Activated T-cell treated with anti-CD3 and anti-CD28 coated beads, Interleukin-2, amount 50 U/mL, for 48 hours (primary cell): ENCODE data around the gene DCAF5.
"Not testable (repeated sequence)": the region's sequence is repeated elsewhere in the genome, so short reads cannot be mapped to it uniquely, and the experiment has no call there.

Experiments used
- DNase-seq, 2 experiments: peaks; one replicate each; pipeline ENCODE4 v3.0.0-alpha.2; 2020

The DCAF5 gene

DNA sequence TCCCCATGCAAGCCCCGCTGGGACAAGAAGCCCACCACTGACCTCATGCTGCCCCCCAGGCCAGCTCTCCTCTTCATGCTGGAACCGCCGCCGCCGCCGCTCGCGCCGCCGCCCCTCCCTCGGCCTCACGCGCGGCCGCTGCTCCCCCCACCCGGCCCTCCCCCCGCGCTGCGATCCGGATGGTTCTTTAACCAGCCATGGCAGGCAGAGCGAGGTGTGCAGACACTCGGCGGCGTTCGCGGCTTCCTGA, at the start of gene DCAF5:
DCAF5 (minus strand) TSS at position 218 of the 250 bp plus-strand sequence; CDS start at position 77, 141 bp downstream.
- DNase-seq: peak; percentile 87 to 92

DNA sequence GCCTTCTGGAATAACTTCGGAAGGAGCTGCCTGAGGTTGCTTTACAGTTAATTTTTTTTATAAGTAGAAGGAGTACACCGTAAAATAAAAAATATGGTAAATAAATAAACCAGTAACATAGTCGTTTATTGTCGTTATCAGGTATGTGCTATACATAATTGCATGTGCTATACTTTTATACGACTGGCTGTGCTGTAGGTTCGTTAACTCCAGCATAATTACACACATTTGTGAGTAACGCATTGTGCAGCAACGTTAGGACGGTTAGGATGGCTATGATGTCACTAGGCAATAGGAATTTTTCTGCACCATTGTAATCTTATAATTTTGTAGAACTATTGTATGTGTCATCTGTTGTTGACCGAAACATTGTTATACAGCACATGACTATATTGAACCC, 46.9 kb upstream of the DCAF5 start:
- DNase-seq: no peak

- DNase-seq: no peak
These were observed 40.8 kb upstream of the DCAF5 start for GRCh38 chr14:69193721-69194120.

- DNase-seq: peak; percentile 82 to 84
These were observed 38.6 kb upstream of the DCAF5 start, which contains the start of gene EXD2 for GRCh38 chr14:69191340-69192111. TSS of gene EXD2 (plus strand) at chr14:69191498. CDS start at chr14:69209471, 17,973 bp downstream.

DNA sequence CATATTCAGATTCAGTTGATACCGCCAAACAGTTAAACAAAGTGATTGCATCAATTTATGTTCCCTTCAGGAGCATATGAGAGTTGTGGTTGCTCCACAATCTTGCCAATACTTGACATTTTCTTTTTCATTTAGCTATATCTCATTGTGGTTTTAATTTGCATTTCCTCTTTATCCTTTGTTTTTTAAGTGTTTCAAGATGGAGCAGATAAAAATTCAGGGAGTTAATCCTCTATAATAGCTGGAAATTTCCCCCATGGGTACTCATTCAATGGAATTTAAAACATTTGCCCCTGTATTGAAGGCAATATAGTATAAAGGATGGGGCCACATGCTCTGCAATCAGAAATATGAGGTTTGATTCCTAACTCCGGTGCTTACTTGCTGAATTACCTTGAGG, 37.3 kb upstream of the DCAF5 start:
- no peak for DNase-seq

DNA sequence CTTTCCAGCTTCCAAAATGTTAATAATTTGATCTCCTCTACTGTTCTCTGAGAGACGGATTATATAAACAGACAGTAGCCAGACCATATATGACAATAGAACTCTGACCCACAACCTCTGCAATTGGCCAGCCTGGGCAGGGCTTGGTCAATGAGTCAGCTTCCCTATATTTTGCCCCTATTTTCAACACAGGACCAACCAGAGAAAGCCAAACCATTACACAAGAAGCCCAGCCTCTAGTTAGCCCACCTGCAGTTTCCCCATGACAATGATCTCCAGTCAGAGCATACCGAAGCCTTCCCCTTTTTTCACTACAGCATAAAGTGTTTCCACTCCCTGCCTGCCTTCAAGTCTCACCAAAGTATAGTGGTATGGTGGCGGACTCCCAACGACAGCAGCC, 30.8 kb upstream of the DCAF5 start:
- DNase-seq: no peak

- DNase-seq: not testable (repeated sequence)
These were observed 29.7 kb upstream of the DCAF5 start for GRCh38 chr14:69182580-69182979.

DNA sequence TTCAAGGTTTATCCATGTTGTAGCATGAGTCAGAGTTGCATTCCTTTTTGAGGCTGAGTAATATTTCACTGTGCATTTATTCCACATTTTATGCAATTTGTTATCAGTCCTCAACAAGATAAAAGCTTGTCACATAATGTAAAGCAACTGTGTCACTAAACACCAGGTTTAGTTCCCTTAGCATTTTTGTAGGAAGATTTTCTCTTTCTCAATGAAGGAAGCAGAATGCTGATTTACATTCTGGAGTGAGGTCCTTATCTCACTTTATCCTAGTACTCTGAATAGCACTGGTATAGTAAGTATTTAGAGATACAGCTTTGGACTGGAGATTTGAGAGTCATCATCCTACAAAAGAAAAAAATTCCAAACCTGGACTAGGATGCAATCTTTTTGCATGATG, 28.6 kb upstream of the DCAF5 start:
- DNase-seq: no peak

GRCh38 chr14:69175130-69175529, 22.2 kb upstream of the DCAF5 start:
- DNase-seq: no peak

DNA sequence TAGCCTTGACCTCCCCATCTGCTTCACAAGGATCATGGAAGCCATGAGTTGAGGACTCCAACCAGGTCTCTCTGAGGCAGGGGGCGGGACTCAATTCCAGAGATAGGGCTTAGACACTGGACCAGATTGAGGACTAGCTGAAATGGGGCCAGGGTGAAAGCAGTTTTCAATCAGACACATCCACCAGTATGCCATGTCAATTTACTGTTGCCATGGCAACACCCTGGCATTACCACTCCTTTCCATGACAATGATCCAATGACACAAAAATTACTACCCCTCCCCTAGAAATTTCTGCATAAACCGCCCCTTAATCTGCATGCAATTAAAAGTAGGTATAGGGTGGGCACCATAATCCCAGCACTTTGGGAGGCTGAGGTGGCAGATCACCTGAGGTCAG, 18.6 kb upstream of the DCAF5 start:
- DNase-seq: no peak

- DNase-seq: no peak
These were observed 17.9 kb upstream of the DCAF5 start for GRCh38 chr14:69170839-69171238.

DNA sequence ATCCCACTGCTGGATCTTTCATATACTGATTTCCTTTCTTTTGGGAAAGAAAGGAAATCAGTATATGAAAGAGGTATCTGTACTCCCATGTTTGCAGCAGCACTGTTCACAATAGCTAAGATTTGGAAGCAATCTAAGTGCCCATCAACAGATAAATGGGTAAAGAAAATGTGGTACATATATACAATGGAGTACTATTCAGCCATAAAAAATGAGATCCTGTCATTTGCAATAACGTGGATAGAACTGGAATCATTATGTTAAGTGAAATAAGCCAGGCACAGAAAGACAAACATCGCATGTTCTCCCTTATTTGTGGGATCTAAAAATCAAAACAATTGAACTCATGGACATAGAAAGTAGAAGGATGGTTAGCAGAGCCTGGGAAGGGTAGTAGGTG, 12.9 kb upstream of the DCAF5 start:
- not testable (repeated sequence) for DNase-seq

DNA sequence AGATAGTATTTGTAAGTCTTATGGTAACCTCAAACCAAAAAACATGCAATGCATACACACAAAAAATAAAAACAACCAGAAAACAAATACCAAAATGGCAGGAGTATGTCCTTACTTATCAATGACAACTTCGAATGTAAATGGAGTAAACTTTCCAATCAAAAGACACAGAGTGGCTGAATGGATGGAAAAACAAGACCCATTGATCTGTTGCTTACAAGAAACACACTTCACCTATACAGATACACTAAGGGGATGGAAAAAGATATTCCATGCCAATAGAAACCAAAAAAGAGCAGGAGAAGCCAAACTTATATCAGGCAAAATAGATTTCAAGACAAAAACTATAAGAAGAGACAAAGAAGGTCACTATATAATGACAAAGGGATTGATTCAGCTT, 8.7 kb upstream of the DCAF5 start:
- DNase-seq: no peak

GRCh38 chr14:69156224-69156623, 3.3 kb upstream of the DCAF5 start:
- DNase-seq: no peak

GRCh38 chr14:69154779-69155178, 1.9 kb upstream of the DCAF5 start:
- no peak for DNase-seq

GRCh38 chr14:69153873-69154270, 953 bp upstream of the DCAF5 start:
- DNase-seq: peak in 1 of 2 experiments; percentile 31

GRCh38 chr14:69153152-69153872, 393 bp upstream of the DCAF5 start:
- no peak for DNase-seq

GRCh38 chr14:69152181-69152901, 578 bp downstream of the DCAF5 start:
- DNase-seq: peak; percentile 44 to 50

- DNase-seq: peak; percentile 80 to 88
These were observed 1.3 kb downstream of the DCAF5 start for GRCh38 chr14:69151458-69152180.

GRCh38 chr14:69149461-69150244, 3.3 kb downstream of the DCAF5 start:
- no peak for DNase-seq

DNA sequence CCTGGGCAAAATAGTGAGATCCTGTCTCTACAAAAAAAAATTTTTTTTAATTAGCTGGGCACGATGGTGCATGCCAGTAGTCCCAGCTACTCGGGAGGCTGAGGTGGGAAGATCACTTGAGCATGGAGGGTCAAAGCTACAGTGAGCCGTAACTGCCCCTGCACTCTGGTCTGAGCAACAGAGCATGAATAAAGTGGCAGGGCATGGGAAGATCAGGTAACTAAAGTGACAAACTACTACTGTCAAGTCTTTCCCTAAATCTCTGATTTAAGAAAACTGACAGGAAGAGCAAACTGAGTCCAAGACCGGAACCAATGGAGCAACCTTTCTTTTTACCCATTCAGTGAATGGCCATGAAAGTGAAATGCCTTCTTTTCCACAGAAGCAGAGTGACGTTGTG, 10.8 kb downstream of the DCAF5 start:
- no peak for DNase-seq

GRCh38 chr14:69141550-69141949, 11.4 kb downstream of the DCAF5 start:
- no peak for DNase-seq
